HG03159 (cell line): Measurements from ENCODE around the gene PPHLN1.

ENCODE experiments used
- ATAC-seq: cut with Tn5 transposase; IDR thresholded peaks from one replicate; pipeline ENCODE4 v1.9.1; 2021; ENCODE audit warnings: mild to moderate bottlenecking, moderate library complexity; ENCODE audit not compliant: unreplicated experiment

The PPHLN1 gene

DNA sequence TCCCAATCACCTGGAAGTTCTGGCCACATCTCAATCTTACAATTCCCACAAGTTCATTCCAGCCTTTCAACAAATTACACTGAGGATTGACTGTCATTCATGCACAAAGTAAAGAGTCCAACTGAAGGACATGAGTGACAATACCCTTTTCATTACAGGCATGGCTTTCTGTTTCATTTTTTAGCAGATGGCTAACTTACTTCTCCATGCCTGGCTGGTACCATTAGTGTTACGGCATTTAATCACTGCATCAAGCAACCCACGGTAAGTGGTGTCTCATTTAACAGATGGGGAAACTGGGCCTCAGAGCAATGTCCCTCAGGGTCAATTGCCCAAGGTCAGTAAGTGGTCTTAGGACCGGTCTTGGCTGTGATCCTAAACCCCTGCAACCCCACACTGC is 149.1 kb downstream of the PPHLN1 start:
- ATAC-seq = peak; percentile 56

- ATAC-seq = no peak
These were observed 152.0 kb downstream of the PPHLN1 start for GRCh38 chr12:42477941-42478340.

DNA sequence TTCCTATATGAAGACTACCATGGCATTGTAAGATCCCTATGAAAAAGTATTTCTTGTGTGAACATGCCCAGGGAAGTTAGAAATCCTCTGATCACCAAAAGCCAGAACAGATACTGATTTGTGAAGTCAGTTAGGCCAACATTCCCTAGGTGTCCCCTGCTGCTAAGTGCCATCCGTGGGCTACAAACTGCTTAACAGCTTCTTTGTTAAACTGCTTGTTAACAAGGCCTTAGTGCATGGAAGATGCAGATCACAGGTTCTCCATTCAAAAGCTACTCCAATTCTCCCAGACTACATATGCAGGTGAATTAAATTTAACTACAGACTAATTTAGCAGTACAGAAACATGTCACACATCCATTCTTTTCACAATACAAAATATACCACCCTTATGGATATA is 155.4 kb downstream of the PPHLN1 start:
- ATAC-seq = no peak

GRCh38 chr12:42482041-42482747 is 156.2 kb downstream of the PPHLN1 start:
- ATAC-seq = no peak

DNA sequence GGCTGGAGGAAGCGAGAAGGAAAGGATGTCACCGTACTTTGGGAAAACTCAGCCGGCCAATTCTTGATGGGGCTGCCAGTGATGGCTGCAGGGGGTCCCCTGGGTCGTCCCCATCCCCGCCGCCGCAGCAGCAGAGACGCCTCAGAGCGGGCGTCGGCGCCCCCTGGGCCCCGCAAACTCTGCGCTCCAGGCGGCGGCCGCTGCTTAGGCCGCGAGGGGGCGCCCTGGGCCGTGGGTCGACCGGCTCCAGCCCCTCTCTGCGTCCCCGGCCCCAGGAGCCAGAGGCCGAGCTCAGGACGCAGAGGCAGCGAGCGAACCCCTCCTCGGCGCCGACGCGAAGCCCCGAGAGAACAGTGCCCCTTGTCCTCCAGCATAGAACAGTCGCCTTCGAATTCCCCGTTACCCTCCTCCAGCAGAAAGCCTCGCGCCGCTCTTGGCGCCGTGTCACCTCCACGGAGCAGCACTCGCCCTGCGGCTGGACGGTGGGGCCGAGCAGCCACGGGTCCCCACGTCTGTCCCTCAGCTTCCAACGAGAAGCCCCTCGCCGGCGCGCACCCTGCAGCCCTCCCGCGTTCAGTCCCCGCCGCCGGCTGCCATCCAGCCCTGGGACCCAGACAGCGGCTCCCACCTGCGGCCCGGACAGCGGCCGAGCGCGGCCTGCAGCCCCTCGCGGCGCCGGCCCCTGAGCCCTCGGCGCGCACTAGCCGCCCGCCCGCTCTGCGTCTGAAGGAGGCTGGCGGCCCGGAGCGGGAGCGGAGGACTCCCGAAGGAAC is 157.0 kb downstream of the PPHLN1 start:
- peak; percentile 73 for ATAC-seq

GRCh38 chr12:42483521-42483790 is 157.5 kb downstream of the PPHLN1 start:
- peak; percentile 37 for ATAC-seq

DNA sequence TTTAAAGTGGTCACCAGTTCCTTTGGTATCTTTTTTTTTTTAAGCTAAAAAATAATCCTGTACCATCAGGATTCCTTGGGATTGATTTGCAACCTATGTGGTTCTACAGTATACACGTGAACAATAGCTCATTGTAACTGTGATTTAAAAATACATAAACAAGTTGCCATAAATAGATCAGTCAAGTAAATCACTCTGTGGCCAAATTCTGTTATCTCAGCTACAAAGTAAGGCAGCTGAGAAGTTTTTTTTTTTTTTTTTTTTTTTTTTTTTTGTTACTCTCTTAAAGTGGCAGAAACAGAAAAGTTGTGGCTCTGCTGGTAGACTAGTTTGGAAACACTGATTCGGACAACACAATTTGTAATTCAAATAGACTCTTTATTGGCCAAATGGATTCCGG is 159.0 kb downstream of the PPHLN1 start:
- ATAC-seq = no peak

DNA sequence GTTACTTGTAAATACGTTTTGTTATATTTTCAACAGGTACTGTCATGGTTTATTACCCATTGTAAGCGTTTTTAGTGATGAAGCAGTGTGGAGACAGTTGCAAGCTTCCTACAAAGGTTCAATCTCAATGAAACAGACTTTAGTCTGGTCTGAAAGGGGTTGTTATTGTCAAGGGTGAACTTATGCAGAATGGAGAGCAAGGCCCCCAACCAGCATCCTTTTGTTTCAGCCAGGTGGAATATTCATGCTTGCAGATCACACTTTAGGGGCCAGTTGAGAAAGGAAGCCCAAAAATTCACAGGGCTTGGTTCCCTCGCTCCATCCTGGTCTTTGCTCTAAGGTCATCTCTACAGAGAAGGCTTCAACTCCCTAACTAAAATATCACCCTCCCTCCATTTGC is 159.9 kb downstream of the PPHLN1 start:
- ATAC-seq = no peak

DNA sequence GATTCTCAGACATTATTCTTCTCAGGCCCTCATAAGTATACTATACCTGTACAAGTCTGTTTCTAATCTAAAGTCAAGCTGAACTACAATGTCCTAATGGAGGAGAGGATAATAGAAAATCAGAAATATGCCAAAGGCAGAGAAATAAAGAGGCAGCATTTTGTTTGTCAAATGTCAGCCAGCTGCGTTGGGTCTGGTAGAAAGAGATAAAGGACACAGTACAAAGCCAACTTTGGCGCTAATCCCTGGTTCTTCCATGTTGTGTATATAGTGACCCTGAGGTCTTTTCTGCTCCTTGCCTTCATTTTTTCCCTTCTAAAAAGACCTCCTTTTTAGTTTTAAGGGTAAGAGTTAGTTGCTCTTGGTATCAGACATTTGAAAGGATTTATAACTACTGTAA is 160.4 kb downstream of the PPHLN1 start:
- no peak for ATAC-seq

- no peak for ATAC-seq
These were observed 164.4 kb downstream of the PPHLN1 start for GRCh38 chr12:42490261-42490842.
